PFSK-1 (cell line): ENCODE measurements around the gene PDAP1.

ENCODE experiments used
- FOXP2 ChIP-seq: optimal IDR thresholded peaks from 2 replicates; pipeline ENCODE3; 2011; ENCODE audit warnings: borderline replicate concordance, control low read depth, inconsistent platforms; ENCODE audit not compliant: insufficient read depth; ENCODE audit errors: extremely low read length, extremely low read depth
- POLR2AphosphoS5 ChIP-seq: IDR thresholded peaks from 2 replicates; pipeline ENCODE4 v1.6.1; 2012; ENCODE audit warnings: low read depth, mild to moderate bottlenecking, control low read depth, low read length, moderate library complexity
- REST ChIP-seq, 2 experiments: IDR thresholded peaks; 2 replicates each; pipeline versions ENCODE4 v1.6.1 to v1.8.0; 2011 to 2012; ENCODE audit warnings: low read depth in 2 of 2, low read length in 2 of 2, control low read depth in 1 of 2, inconsistent platforms in 1 of 2, mild to moderate bottlenecking in 1 of 2, moderate library complexity in 1 of 2; ENCODE audit not compliant: insufficient read depth in 1 of 2
- SIN3A ChIP-seq: IDR thresholded peaks from 2 replicates; pipeline ENCODE4 v1.6.1; 2012; ENCODE audit warnings: mild to moderate bottlenecking, low read length, moderate library complexity, borderline replicate concordance; ENCODE audit not compliant: insufficient read depth
- TAF1 ChIP-seq: IDR thresholded peaks from 2 replicates; pipeline ENCODE4 v1.6.1; 2012; ENCODE audit warnings: low read length, control low read depth, borderline replicate concordance; ENCODE audit not compliant: insufficient read depth

PDAP1 gene

GRCh38 chr7:99394188-99394502 lies 14.3 kb downstream of the PDAP1 start:
- no peak for TF ChIP-seq FOXP2
- TF ChIP-seq SIN3A = no peak
- no peak for TF ChIP-seq TAF1
- TF ChIP-seq POLR2AphosphoS5 = no peak; the same call in 1 of the 2 replicates
- no peak for TF ChIP-seq REST (IDR thresholded peaks at IDR 0.05; ENCODE audit: insufficient read depth in 1 of 2, low read depth in 2 of 2, low read length in 2 of 2)

- TF ChIP-seq POLR2AphosphoS5 (no peak), REST (IDR thresholded peaks at IDR 0.05; ENCODE audit: insufficient read depth in 1 of 2, low read depth in 2 of 2, low read length in 2 of 2) (no peak), SIN3A (0 out of 2 replicates have a peak, but pooled peaks have one; percentile 7), TAF1 (no peak), FOXP2 (no peak)
Observed at GRCh38 chr7:99393355-99394187, 14.8 kb downstream of the PDAP1 start.

- no peak for TF ChIP-seq REST (IDR thresholded peaks at IDR 0.05; ENCODE audit: insufficient read depth in 1 of 2, low read depth in 2 of 2, low read length in 2 of 2)
- TF ChIP-seq SIN3A = 0 out of 2 replicates have a peak, but pooled peaks have one; percentile 53
- no peak for TF ChIP-seq TAF1
- peak; percentile 70 for TF ChIP-seq POLR2AphosphoS5
- peak; percentile 72 for TF ChIP-seq FOXP2
Observed at GRCh38 chr7:99392659-99393354, 15.6 kb downstream of the PDAP1 start.

GRCh38 chr7:99392046-99392445 lies 16.4 kb downstream of the PDAP1 start:
- no peak for TF ChIP-seq SIN3A
- TF ChIP-seq REST (IDR thresholded peaks at IDR 0.05; ENCODE audit: insufficient read depth in 1 of 2, low read depth in 2 of 2, low read length in 2 of 2) = no peak
- no peak for TF ChIP-seq TAF1
- TF ChIP-seq POLR2AphosphoS5 = no peak
- TF ChIP-seq FOXP2 = no peak
